NCI-H345 (cell line): Measurements from ENCODE around the gene RPS19.

Experiments
- DNase-seq: peaks from one replicate; lab custom pipeline; 2025; lab: John Stamatoyannopoulos, UW

Gene RPS19

GRCh38 chr19:41915021-41915775 lies 55.1 kb downstream of the RPS19 start:
- DNase-seq = no peak

DNA sequence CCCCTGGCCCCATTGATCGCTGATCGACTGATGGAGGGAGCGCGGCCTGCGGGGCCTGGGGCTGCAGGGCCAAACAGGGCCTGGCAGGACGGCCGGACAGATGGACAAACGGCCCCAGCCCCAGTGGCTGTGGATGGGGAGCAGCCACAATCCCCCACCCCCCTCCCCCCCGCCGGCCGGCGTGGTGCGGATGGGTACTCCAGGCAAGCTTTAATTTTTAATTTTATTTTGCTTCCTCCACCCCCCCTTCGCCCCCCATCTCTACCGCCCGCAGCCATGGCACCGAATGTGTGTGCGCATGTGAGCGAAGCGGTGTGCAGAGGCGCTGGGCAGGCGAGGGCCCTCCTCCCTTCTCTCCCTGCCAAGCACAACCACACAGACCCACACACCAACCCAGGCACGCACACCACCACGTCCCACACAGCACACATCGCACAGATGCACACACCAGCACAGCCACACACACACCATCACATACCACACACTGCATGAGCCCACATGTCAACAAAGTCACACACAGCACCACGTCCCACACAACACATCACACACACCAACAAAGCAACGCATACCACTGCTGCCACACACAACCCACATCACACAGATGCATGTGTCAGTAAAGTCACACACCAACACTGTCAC lies 55.8 kb downstream of the RPS19 start:
- DNase-seq = no peak

GRCh38 chr19:41917676-41918075 lies 57.6 kb downstream of the RPS19 start:
- no peak for DNase-seq

- no peak for DNase-seq
Observed at GRCh38 chr19:41918095-41918494, 58.0 kb downstream of the RPS19 start.

GRCh38 chr19:41918653-41919244 lies 58.7 kb downstream of the RPS19 start:
- DNase-seq = no peak

GRCh38 chr19:41919948-41920712 lies 60.1 kb downstream of the RPS19 start:
- no peak for DNase-seq

DNA sequence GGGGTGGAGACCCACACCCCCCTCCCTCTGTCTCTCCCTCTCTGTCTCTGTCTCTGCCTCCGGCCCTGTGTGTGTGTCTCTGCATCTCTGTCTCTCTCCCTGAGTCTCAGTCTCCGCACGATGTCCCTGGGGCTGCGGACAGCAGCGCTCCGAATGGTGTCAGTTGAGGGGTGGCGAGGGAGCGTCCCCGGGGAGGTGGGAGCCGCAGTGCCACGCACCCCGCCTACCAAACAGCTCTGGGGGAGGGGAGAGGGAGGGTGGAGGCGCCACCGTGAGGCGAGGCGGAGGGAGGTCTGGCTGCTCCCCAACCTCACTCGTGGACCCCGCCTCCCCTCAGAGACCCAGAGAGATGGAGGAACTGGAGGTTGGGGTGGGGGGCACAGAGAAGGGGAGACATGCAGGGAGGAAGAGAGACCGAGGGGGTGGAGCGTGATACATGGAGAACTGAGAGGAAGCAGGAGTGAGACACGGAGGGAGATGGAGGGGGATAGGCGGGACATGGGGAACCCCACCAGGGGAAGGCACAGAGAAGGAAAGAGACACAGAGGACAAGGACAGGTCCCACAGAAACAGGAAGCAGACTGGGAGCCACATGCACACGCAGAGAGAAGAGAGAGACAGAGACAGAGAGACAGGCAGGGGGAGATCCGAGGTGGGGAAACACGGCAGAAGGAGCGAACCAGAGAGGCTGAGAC lies 61.0 kb downstream of the RPS19 start:
- no peak for DNase-seq

- DNase-seq = no peak
Observed at GRCh38 chr19:41921577-41922576, 61.8 kb downstream of the RPS19 start.
